Activated CD4-positive, CD25-positive, alpha-beta regulatory T cell (primary cell): Measurements from ENCODE around the gene LPAR1.

Source experiments
- DNase-seq, 4 experiments: peaks; one replicate each; lab custom pipeline; 2025; lab: John Stamatoyannopoulos, UW

The LPAR1 gene

DNA sequence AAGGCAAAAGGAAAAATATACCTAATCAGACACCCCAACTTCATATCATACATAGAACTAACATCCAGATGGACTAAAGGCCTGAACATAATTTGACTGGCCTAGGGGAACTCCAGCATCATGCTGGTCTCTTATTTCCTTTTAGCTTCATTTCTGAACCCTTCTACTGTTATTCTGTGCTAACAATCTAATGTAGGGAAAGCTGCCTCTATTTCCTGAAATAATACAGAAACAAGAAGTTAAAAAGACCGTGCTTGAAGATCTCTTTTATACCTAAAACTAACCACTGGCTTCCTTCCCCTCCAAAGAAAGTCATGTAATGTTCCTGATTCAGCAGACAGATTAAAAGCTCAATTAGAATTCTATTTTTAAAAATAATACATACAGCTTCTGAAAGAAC, 36.7 kb downstream of the LPAR1 start:
- DNase-seq = no peak

DNA sequence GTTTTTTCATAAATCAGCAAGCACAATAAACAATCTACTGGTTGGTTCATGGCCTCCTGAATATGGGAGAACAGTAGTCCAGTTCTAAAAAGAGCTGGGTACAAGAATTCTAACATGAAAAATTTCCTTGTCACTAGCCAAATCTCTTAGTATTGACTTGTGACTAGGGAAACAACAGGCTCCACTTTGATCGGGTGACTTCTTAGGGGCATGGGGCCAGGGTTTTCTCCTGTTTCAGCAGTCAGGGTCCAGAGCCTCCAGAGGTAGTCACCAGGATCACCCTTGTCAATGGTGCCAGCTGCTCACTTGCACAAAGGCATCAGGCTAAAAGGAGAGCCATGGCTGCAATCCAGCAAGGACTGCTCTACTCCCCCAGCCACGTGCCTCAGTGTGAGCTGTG, 38.1 kb downstream of the LPAR1 start:
- DNase-seq = no peak

GRCh38 chr9:110999379-110999778, 38.9 kb downstream of the LPAR1 start:
- DNase-seq = no peak

GRCh38 chr9:110997847-110998246, 40.4 kb downstream of the LPAR1 start:
- no peak for DNase-seq

DNA sequence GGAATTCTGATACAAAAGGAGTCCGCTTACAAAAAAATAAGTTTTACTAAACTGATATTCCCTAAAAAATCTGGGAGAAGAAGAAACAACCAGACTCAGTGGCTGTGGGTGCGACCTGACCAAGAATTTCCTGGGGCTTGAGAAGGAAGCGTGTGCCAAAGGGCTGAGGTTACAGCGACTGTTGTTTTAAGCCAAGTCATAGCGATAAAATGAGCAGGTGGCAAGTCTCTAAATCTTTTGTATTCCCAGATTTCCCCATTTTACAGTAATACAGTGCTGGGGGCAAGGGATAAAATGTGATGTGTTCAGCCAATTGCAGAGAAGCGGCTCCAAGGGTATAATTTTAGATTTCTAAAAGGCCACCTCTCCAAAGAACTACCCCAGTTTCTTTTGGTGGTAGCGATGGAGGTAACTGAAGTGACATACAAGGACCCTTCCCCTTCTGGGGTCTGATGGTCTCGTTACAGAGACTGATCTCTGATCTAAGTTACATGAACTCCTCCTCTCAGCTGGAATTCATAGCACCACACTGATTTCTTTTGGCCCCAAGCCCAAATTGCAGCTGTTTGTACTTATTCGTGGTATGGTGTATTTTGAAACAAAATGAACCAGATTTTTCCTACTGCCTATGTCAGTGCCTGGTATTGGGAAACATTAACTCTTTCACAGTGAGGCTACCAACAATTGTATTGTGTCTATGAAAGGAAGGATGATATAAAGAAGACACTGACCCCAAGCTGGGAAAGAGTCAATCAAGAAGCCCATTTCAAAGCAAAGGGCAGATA, 41.6 kb downstream of the LPAR1 start:
- no peak for DNase-seq

DNA sequence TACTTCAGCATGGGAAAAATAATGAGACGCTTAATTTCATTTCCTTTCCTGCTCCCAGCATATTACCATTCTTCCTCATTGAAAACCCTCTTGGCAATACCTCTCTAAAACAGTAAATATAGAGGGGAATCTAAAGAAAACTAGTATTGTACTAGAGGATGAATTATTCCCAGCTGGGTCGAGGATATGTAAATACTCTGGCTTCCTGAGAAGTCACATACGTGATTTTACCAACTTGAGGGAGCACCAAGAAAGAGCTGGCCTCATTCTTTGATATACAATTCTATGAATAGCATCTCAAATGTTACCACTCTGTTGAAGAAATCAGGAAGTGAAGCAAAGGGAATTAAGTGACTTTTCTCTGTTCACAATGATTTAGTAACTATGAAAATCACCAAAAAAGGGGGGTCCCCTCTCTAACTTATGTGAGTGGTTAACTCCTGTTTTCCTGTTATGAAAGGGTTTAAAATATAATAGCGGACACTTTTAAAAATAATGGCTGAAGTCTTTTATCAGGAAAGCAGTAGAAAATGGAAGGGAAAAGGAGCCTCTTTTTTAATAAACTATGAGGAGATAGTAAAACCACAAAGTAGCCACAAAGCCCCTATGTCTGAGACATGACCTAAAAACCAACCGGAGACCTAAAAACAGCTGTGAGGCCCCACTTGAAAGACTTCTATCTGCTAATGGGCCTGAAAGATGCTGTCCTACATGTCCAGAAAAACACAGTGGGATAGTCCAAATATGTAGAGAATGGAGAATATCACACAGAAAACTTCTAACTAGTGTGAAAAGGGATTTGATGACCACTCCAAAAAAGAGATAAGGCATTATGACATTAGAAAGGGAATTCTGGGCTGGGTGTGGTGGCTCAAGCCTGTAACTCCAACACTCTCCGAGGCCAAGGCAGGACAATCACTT, 42.6 kb downstream of the LPAR1 start:
- no peak for DNase-seq

DNA sequence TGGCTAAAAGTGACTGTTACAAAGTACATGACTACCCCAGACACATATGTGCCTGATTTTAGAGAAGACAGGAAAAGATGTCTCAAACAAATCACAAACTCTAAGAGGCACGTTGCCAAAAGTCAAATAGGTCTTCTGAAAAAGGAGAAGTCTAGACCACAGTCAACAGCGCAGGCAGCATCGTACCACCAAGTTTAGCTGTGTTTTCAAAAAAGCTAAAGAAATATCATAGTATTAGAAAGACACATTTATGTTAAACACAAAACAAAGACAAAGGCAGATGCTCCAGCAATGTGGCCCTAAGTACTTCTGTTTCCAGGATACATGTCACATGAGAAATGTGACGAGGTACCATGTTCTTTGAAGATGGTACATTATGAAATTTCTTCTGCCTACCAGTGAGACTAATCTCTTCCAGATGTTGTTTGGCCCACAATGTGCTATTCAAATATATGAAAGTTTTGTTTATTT, 43.5 kb downstream of the LPAR1 start:
- no peak for DNase-seq

GRCh38 chr9:110990481-110990880, 47.8 kb downstream of the LPAR1 start:
- no peak for DNase-seq

DNA sequence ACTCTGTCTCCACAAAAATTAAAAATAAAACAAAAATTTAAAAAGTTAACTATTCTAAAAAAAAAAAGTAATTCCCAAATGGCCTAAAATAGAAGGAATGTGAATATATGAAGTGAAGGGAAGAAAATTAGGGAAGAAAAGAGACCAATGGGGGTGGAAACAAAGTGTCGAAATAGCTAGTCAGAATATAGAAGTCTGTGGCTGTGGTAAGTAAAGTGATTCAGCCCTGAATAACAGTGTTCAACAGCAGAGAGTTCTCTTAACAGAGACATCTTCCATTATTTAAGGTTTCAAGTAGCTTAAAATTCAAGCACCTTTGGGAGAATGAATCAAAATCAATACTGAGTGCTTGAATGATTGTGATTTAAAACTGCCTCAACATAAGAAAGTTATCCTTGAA, 51.7 kb downstream of the LPAR1 start:
- no peak for DNase-seq

- DNase-seq = no peak
These were observed 53.3 kb downstream of the LPAR1 start for GRCh38 chr9:110984890-110985437.

- no peak for DNase-seq
These were observed 58.0 kb downstream of the LPAR1 start for GRCh38 chr9:110980261-110980660.

GRCh38 chr9:110979636-110980035, 58.6 kb downstream of the LPAR1 start:
- DNase-seq = no peak

DNA sequence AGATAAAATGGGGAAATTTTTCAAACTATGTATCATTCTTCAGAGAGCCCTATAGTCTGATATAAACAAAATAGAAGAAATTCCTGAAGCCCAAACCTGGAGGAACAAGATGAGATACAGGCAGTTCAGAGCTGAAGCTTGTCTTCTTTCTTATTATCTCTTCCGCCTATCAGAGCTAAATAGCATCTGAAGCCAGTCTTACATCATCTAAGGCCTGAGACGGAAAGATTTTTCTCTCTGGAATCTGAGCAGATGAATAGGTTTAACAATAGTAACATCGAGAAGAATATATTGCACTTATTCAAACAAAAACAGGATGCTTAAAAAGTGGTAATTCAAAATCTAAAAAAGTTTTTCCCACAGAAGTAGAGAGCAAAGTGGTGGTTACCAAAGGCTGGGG, 59.8 kb downstream of the LPAR1 start:
- no peak for DNase-seq

- DNase-seq = no peak
These were observed 61.0 kb downstream of the LPAR1 start for GRCh38 chr9:110977259-110977709.

DNA sequence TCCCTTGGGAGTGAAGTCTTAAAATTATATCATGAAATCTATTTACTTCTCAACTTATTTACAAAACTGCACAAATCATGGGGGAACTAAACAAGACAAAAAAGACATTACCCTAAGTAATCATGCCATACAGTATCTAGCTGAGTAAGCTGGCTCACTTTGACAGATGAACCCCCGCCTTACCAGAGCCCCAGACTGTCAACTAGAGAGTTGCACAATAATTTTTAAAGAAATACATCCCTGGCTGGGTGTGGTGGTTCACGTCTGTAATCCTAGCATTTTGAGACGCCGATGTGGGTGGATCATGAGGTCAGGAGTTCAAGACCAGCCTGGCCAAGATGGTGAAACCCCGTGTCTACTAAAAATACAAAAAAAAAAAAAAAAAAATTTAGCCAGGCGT, 62.3 kb downstream of the LPAR1 start:
- DNase-seq = no peak

- DNase-seq = no peak
These were observed 63.0 kb downstream of the LPAR1 start for GRCh38 chr9:110975278-110975677.

- DNase-seq = no peak
These were observed 66.6 kb downstream of the LPAR1 start for GRCh38 chr9:110971705-110972104.

- DNase-seq = no peak
These were observed 67.0 kb downstream of the LPAR1 start for GRCh38 chr9:110971234-110971633.

GRCh38 chr9:110969971-110970386, 68.3 kb downstream of the LPAR1 start:
- no peak for DNase-seq

DNA sequence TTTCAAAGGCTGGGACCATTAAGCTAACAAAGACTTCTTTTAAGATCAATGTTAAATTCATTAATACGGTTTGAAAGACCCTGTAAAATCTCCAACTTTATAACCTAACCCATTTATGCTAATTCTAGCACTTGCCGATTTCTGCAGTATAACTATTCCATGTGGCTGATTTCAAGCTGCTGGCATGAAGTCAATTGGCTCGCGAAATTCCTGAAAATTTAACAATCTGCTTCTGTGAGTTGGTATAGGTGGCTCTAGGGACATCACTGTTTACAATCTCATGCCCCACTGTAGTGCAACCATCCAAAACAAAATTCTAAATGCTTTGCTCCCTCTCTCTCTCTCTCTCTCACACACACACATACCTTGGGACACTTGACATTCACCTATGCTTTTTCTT, 70.2 kb downstream of the LPAR1 start:
- DNase-seq = no peak

GRCh38 chr9:110967196-110967595, 71.1 kb downstream of the LPAR1 start:
- no peak for DNase-seq

GRCh38 chr9:110960288-110960687, 78.0 kb downstream of the LPAR1 start:
- no peak for DNase-seq

GRCh38 chr9:110958847-110959246, 79.4 kb downstream of the LPAR1 start:
- no peak for DNase-seq
